ENCODE results near the gene FAM117B. TPM values are rescaled to one million over a fixed set of nuclear protein-coding genes. Genes with fewer than 3 reads are reported as not detected.

The FAM117B gene
- total RNA-seq, 2 donors from 2014 or later: 7.0 to 17.1 TPM

GRCh38 chr2:202627042-202627441 lies 7.7 kb upstream of the FAM117B start:
- no peaks in the 10 kb centered on the region for H3K9me3 ChIP-seq
- WGBS, 2 donors: 64 to 67% methylated on average over 4 of the region's 4 CpGs
- TF ChIP-seq POLR2A (IDR thresholded peaks at IDR 0.05): no peak
- TF ChIP-seq, protein P1, sequence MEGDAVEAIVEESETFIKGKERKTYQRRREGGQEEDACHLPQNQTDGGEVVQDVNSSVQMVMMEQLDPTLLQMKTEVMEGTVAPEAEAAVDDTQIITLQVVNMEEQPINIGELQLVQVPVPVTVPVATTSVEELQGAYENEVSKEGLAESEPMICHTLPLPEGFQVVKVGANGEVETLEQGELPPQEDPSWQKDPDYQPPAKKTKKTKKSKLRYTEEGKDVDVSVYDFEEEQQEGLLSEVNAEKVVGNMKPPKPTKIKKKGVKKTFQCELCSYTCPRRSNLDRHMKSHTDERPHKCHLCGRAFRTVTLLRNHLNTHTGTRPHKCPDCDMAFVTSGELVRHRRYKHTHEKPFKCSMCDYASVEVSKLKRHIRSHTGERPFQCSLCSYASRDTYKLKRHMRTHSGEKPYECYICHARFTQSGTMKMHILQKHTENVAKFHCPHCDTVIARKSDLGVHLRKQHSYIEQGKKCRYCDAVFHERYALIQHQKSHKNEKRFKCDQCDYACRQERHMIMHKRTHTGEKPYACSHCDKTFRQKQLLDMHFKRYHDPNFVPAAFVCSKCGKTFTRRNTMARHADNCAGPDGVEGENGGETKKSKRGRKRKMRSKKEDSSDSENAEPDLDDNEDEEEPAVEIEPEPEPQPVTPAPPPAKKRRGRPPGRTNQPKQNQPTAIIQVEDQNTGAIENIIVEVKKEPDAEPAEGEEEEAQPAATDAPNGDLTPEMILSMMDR (IDR thresholded peaks at IDR 0.05): no peak
- H3K4me3 ChIP-seq: no peak overlapping the region
- H3K36me3 ChIP-seq (replicated peaks in 1 of 2; ENCODE audit: insufficient read depth in 1 of 2, low read depth in 2 of 2): no peaks in the 10 kb centered on the region
- no peaks in the 10 kb centered on the region for H3K27me3 ChIP-seq
- no peak overlapping the region for H3K27ac ChIP-seq
- intact Hi-C loops (cut with DNase I): no loop called here
- no peak for ATAC-seq
- DNase-seq: no peak
- peaks cover 2% of the 10 kb centered on the region for H3K4me1 ChIP-seq

DNA sequence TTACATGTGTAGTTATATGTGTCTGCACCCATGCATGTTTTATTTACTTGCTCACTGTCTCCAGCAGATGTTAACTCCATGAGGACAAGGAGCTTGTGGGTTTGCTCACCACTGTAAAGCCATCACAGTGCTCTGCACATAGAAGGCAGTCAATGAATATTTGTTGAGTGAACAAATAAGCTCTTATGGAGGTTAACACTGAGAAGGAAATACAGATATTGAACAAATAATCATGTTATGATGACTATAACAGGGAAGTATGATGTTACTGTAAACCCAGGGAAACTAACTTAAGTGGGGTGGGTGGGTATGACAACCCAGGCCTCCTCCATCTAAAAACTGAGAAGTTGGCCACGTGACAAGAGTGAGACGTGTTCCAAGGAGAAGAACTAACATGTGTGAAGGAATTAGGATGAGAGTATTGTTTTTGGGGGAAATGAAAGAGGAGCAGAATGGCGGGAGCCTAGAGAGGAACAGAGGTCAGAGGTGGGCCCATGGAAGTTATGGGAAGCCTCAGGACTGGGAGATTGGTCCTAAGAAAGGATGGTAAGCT lies 6.0 kb upstream of the FAM117B start:
- TF ChIP-seq, protein P1 (IDR thresholded peaks at IDR 0.05): no peak
- no peak for TF ChIP-seq POLR2A (IDR thresholded peaks at IDR 0.05)

DNA sequence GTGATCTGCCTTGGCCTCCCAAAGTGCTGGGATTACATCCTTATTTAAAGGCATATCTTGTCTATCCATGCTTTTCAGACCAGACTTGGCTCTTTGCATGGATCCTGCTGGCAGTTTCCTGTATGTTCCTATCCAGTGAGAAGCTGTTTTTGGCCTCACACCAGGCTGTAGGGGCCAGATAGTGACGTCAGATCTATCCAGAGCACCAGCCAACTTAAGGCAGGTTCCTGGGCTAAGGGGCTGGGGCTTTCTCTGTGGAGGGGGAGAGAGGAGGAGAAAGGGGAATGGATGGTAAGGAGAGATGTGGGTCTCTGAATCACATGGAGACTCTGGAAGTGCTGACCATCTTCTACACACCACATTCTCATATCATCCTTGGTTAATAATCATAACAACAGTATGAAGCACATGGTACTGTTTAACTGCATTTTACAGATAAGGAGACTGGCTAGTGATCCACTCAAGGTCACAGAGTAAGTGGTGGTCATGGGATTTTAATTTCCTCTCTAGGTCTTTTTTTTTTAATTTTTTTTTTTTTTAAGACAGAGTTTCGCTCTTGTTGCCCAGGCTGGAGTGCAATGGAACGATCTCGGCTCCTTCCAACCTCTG lies 2.0 kb upstream of the FAM117B start:
- DNase-seq: peak; percentile 67 to 84 (median 76)
- Histone ChIP-seq H3K4me3 (no peak overlapping the region), H3K4me1 (peaks cover 31% of the 10 kb centered on the region), H3K27me3 (no peaks in the 10 kb centered on the region), H3K36me3 (replicated peaks in 1 of 2; ENCODE audit: insufficient read depth in 1 of 2, low read depth in 2 of 2) (no peaks in the 10 kb centered on the region), H3K9me3 (no peaks in the 10 kb centered on the region), H3K27ac (peak overlapping the region; percentile 82 to 98 (median 97))
- no peak for ATAC-seq
- intact Hi-C loops (cut with DNase I): no loop called here
- TF ChIP-seq, protein P1 (IDR thresholded peaks at IDR 0.05): peak in 1 of 7 experiments; percentile 19
- no peak for TF ChIP-seq POLR2A (IDR thresholded peaks at IDR 0.05)
- 48 to 85% methylated on average over 4 of the region's 4 CpGs for WGBS, 2 donors

More for the DNA sequence above, 6.0 kb upstream of the FAM117B start:
- no peak overlapping the region for H3K4me3 ChIP-seq
- no peaks in the 10 kb centered on the region for H3K27me3 ChIP-seq
- H3K4me1 ChIP-seq: peaks cover 19% of the 10 kb centered on the region
- no peaks in the 10 kb centered on the region for H3K36me3 ChIP-seq (replicated peaks in 1 of 2; ENCODE audit: insufficient read depth in 1 of 2, low read depth in 2 of 2)
- intact Hi-C loops (cut with DNase I): no loop called here
- 84 to 85% methylated on average over 3 of the region's 3 CpGs for WGBS, 2 donors
- H3K9me3 ChIP-seq: no peaks in the 10 kb centered on the region
- no peak for ATAC-seq
- DNase-seq: no peak
- H3K27ac ChIP-seq: no peak overlapping the region

DNA sequence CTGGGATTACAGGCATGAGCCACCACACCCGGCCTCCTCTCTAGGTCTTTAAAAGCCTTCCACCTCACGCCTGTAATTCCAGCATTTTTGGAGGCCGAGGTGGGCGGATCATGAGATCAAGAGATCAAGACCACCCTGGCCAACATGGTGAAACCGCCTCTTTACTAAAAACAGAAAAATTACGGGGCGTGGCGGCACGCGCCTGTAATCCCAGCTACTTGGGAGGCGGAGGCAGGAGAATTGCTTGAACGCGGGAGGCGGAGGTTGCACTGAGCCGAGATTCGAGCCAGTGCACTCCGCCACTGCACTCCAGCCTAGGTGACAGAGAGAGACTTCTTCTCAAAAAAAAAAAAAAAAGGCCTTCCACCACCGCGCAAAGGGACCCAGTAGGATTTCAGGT lies 1.3 kb upstream of the FAM117B start:
- Histone ChIP-seq H3K4me3 (no peak overlapping the region), H3K4me1 (peaks cover 35% of the 10 kb centered on the region), H3K36me3 (replicated peaks in 1 of 2; ENCODE audit: insufficient read depth in 1 of 2, low read depth in 2 of 2) (no peaks in the 10 kb centered on the region), H3K9me3 (no peaks in the 10 kb centered on the region), H3K27me3 (no peaks in the 10 kb centered on the region), H3K27ac (peak overlapping the region in 3 of 4 donors; percentile 97 to 98 (median 97))
- intact Hi-C loops (cut with DNase I): no loop called here
- no peak for TF ChIP-seq POLR2A (IDR thresholded peaks at IDR 0.05)
- TF ChIP-seq, protein P1 (IDR thresholded peaks at IDR 0.05): no peak
- WGBS, 2 donors: 96% methylated on average over 16 to 19 of the region's 19 CpGs
- peak in 1 of 4 donors; percentile 15 for DNase-seq
- ATAC-seq: no peak
